ENCODE data around the gene SEZ6L.

SEZ6L gene

DNA sequence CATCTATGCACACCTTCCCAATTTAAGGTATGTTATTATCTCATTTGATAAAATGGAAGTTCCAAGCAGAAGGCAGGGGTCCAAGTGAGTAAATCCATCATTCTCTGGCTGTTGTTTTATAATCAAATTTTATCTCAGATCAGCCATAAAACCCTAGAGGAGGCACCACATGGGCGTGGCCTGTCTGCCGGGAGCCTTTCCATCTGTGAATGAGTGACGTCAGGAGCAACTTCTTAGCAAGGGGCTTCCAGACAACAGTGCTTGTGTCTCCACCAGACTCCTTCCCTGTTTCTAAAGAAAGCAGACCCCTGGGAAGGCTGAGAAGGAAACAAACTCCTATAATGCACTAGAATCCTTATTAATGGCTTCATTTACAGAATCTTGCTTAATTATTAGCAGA lies 13.5 kb downstream of the SEZ6L start:
- no peak for DNase-seq

DNA sequence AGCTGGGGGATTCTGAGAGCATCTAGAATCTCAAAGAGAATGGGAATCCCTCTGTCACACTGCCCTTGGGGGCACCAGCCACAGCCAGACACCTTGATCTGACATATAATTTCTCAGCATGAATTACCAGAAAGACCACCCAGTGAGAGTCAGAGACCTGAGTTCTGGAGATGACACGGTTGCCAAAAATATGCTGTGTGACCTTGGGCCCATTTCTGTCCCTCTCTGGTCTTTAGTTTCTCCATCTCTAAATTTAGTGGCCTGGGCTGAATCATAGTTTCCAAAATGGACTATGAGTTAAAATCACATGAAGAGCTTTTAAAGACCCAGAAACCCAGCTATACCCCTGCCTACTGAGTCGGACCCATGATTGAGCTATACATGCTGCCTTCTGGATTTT lies 15.9 kb downstream of the SEZ6L start:
- DNase-seq = no peak

DNA sequence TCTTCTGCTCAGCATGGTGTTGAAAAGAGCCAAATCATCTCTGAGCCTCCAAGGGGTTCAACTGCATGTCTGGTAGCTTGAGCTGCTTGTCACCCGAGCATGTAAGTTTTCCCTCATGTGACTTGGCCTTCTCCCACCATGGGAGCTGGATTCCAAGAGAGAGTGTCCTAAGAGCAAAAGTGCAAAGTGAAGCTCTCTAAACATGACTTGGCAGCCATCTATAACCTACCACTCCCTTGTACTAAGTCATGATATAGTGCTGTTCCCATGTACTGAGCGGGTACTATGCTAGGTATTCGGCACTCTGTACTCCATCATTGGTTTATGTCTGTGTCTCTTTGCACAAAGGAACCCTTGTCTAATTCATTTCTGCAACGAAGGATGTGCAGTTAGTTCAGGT lies 19.1 kb downstream of the SEZ6L start:
- no peak for DNase-seq

DNA sequence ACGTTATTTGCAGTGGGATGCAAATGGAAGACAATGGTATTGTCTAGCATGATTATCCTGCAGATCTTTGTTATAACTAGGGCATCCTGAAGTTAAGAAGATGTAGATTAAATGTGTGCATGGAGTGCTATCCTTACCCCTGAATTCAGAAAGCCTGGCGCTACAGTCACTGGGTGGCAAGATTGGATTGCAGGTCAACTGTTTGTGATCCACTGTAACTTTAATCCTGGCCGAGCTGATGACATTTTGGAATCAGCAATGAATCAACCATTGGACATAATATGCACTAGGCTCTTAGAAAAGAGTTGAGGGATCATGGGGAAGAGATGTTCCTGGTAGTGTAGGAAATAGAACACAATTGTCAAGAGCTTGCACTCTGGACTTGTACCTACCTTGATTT lies 25.1 kb downstream of the SEZ6L start:
- no peak for DNase-seq

DNA sequence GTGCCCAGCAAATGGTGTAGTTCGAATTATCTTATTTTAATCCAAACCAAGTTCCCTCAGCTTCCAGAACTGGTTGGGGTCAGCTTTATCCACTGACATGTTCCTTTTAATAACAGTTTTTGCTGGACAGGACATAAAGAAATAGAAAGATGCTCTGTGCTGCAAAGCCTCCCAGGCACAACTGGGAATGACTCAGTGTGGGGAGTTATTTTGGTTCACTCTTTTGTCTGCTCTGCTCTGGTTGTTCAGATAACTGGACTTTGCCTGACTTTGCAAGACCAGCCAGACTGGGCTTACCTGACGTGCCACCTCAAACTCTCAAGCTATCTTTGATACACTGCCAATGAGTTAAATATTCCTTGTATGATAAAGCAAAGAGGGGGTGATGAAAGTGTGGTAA lies 25.6 kb downstream of the SEZ6L start:
- no peak for DNase-seq

DNA sequence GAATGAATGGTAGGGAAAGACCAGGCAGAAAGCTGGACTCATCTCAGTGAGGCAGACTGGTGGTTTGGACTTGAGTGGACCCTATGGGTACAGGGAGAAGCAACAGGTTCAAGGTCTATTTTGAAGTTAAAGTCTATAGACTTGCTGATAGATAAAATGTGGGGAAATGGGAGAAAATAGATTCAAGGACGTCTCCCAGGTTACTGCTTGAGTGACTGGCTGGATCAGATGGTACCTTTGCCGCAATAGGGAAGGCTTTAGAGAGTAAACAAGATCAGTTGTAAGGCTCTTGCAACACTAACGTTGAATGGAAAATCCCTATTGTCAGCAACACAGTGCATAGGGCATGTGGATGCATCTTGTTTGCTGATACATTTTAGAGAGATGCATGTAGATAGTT lies 27.4 kb downstream of the SEZ6L start:
- no peak for DNase-seq

DNA sequence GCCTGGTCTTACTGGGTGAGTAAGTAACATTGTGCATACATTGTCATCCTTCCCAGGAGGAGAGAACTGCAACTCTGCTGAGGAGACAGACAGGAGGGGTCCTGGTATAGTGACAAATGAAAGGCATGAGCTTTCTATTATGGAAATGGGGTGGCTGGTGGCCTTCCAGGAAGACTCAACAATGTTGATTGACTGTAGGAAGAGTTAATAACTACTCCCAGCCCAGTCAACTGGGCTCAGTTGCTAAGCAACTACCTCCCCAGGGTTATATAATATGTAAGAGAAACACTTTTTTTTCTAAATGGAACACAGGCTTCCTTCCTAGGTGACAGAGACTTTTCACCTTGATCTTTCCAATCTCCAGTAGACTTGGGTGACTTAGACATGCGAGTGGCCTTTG lies 28.2 kb downstream of the SEZ6L start:
- DNase-seq = no peak

DNA sequence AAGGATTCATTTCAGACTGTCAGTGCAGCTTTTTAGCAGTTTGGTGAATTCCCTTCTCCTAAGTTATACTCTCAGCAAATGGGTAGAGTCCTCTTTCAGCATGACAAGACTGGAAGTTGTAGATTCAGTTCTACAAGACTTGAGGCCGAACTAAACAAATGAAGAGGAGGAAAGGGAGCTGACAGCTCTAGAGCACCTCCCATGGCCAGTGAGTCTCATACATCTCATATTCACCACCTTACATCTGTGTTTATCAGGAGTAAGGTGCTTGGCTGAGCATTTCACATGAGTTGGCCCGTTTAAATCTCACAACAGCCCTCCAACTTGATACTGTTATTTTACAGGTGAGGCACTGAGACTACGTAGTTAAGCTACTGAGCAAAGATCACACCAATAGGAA lies 30.4 kb downstream of the SEZ6L start:
- DNase-seq = no peak

DNA sequence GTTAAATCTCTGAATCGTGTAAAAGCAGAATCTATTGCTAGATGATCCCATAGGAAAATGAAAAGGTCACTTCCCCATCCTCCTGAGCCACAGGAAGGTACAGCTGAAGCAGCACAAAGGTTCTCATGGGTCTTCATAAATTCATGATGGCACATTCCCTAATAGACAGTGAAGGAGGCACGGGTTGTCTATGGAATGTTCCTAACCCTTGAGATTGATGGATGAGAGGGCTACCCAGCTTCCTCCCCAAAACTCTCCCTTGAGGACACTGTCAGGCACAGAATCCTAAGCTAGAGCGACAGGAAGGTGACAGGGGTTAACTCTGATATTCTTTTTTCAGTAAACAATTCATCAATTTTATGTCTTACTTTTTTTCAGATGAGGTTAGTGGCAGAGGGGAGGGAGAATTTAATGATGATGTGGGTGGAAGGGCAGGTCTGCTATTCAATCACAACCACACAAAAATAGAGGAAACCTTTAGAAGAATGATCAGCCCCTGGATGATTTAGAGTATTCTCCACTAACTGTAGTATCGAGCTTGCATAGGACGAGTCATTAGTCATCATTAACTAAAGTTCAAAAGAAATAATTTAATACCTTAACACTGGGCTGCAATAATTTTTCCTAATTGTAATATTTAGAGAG lies 33.1 kb downstream of the SEZ6L start:
- DNase-seq = no peak

DNA sequence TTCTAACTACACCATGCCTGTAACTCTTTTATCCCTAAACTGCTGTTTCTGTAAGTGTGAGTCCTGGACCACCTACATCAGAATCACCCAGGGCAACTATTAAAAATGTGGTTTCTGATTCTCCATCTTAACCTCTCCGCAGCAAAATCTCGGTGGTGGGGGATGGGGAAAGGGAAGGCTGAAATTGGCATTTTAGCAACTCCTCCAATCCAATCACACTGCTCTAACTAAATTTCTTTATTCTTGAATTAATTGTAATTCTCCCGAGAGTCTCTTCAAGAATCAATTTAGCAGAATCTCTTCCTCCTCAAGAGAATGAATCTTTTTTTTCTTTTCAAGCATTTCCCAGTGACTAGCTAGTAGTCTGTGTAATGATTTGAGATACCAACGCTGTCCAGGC lies 36.2 kb downstream of the SEZ6L start:
- DNase-seq = no peak

DNA sequence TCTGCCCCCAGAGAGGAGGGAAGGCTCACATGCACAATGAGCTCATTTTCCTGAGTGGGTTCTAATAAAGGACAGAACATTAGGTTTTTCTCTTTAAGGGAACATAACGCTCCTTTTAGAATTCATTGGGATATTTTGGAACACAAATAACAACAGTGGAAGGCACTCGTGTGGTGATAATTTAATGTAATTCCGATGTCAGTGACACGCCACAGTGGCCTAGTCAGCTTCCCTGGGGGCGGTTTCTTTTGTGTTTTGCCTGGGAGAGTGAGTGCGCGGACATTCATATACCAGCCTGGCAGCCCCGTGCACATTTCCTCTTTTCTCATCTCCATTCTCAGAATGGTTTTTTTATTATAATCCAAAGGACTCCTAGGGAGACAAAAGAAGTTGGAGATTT lies 41.1 kb downstream of the SEZ6L start:
- DNase-seq = no peak

DNA sequence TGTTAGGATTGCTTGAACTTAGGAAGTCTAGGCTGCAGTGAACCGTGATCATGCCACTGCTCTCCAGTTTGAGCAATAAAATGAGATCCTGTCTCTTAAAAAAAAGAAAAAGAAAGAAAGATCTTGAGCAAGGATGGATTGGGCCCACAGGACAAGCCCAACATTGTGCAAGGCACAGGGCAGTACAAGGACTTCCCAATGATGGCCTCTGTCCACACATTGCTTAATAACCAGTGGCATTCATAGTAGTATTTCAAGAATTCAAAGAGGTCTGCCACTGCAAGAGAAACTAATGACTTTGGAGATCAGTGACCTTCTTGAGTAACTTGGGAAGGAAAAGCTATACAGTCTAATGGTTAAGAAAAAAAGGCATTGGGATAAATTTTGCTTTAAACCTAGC lies 44.6 kb downstream of the SEZ6L start:
- DNase-seq = no peak

DNA sequence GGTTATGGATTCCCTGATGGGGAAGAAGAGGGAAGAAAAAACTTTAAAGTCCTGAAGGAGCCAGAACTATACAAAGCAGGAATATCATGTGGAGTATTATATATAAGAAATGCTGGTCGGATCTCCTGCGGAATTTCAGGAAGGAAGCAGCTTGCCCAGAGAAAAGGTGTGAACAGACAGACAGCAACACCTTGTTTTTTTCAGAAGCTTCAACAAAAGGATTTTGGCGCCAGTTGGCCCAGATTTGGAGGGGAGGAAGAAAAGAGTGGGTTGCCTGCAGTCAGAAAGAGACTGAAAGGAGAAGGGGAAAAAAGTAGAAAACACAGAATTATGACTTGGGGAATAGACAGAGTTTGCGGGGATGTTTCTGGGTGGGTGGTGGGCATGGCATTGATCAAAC lies 45.2 kb downstream of the SEZ6L start:
- no peak for DNase-seq

DNA sequence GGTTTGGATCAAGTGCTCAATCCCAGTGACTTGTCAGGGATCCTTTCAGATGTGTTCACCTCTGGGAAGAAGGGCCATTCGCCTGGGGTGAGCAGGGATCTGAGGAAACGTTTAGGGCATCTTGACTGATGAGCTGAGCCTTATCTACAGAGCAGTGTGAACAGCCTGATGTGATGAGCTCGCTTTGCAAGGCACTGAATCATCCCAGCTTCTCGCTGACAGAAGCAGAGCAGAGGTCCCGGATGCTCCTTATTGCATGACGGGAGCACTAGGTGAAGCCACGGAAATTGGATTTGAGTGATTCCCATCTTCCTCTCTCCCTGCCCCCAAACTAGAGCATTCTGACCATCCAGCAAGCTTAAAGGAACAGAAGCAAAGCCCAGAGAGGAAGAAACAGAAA lies 46.5 kb downstream of the SEZ6L start:
- DNase-seq = no peak

DNA sequence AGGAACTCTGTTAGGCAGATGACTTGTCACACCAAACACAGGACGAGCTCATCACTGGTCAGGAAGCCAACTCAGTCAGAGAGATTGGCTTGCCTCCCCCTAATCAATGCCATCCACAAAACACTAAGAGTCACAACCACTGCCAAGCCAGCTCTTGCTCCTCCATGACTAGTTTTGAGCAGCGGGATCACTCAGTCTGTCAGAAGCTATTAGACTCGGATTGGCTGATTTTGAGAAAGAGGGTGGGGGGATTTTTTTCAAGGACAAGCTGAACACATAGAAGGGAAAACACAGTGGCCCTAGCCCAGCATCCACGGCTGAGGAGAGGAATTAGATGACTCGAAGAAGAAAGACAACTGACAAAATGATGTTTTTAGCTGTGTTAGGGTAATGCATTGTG lies 55.9 kb downstream of the SEZ6L start:
- DNase-seq = no peak

DNA sequence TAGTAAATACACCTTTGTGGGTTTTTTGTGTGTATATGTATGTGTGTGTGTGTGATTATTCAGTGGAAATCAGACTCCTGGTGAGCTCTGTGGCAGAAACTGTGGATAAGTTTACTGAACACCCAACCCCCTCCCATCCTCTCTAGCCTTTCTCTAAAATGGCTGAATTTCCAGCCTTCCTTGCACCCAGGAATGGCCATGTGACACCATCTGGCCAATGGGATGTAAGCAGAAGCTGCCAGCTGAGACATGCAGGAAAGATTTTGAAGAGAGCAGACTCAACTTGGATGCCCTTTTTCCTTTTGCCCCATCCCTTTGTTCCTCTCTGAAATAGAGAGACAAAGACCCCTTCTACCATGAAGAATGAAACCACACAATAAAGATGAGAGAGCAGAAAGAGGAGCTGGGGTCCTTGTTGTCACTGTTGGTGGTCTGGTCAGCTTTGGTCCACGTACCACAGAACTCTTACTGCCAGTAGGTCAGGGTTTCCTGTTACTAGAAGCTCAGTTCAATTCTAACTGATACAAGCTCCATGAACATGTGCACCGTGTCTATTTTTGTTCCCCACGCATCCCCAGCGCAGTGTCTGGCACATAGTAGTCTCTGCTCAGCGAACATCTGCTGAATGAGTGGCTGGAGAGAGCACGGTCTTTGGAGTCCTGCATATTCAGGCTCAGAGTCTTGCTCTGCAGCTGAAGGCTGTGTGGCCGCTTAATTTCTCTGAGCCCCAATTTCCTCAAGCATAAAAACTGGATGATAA lies 57.5 kb downstream of the SEZ6L start:
- no peak for DNase-seq

DNA sequence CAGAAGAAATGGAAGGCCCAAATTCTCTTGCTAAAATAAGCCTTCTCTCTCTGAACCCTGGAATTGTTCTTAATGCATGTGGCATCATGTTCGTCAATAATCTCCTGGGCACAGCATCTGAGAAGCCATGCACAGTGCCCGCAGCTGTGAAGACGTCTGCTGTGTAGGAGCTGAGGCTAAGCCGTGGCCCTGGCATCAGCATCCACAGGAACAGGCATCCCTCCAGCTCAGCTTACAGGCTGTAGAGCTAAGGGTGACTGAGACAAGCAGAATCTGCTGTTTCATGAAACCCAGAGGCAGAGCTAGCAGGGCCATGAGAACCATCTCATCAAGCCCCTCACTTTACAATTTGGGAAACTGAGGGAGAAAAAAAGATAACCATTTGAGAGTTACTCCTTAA lies 60.6 kb downstream of the SEZ6L start:
- DNase-seq = no peak

DNA sequence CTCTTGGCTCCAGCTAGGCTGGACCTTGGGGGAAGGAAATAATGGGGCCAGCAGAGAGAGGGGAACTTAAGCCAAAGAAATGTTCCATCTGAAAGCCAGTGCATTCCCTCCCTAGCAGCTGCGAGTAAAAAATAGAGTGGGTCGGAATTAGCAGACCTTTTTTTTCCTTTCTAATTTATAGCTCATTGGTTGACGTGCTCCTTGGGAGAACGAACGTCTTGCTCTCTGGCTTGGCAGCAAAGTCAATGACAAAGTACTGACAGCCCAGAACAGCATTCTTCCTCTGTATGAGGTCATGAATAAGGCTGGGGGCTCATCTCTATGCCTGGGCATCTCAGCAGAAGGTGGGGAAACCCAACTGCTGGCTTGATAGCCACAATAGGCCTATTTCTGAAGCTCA lies 65.0 kb downstream of the SEZ6L start:
- DNase-seq = no peak

DNA sequence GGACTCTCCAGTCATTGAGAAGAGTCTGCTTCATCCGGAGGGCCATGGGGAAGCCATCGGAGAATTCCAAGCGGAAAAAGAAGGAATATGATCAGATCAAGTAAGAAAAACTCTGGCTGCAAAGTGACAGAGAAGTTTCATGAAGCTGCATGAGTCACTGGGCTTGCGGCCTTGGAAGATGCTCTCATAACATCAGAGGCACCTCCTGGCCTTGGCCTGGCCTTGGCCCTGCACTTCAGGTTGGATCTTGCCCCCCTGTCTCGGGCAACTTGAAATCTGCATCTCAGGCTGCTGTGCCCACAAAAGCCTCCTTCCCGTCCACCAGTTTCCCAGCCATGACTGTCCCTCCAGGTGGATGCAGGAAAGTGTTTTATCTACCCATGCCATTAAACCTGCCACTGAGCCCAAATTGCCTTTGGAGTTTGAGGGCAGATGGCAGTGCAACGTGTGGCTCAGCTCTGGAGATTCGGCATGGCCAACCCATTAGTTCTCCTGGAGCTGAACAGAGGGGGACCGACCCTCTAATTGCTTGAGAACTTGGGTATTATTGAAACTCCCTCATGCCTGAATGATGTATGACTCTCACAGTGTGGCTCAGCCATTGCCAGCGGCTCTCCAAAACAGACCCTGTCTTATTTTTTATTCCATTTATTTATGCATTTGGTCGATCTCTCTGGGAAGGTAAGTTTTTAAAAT lies 66.7 kb downstream of the SEZ6L start:
- DNase-seq = no peak

DNA sequence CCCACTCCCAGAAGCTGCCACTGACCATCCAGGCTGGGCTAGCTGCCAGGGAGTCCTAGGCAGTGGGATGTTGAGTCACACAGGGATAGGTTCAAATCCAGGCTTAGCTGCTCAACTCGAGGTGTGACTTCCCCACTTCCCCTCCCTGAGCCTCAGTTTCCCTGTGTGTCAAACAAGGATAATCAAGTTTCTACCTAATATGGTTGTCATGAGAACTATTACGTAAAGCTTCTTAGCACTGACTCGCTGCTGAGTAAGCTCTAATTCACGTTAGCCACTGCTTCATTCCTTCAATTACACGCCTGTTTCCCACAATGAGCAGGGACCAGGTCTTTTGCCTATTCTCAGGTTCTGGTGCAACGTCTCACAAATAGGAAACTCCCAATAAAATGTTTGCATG lies 67.7 kb downstream of the SEZ6L start:
- DNase-seq = no peak

DNA sequence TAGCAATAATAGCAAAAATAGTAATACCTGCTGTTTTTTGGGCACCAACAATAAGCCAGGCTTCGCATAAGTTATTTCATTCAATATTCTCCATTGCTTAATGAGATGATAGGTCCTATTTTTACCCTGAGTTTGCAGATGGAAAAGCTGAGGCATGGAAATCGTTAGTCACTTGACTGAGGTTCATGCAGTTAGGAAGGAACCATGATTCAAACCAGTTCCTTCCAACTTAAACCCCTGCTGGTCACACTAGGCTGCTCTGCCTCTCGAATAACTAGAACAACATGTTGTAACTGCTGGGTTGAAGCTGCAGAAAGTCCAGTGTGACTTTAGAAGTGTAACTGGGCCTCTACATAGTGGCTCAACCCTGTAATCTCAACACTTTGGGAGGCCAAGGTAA lies 69.3 kb downstream of the SEZ6L start:
- no peak for DNase-seq

DNA sequence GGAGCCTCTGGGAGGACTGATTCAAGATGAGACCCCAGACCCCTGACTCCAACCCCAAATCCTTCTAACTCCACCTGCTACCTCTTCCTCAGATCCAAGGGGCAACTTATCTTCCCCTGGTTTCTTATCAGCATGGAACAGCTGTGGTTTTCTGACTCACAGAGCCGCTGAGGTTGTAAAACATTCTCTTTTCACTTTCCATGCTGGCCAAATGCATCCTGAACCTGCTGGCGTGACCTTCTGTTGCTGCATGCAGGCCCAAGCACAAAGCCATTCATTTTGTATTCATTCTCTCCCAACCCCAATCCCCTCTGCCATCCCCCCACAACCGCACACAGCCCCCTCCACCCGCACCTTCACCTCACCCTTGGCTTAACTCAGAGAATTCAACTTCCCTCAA lies 70.3 kb downstream of the SEZ6L start:
- no peak for DNase-seq

DNA sequence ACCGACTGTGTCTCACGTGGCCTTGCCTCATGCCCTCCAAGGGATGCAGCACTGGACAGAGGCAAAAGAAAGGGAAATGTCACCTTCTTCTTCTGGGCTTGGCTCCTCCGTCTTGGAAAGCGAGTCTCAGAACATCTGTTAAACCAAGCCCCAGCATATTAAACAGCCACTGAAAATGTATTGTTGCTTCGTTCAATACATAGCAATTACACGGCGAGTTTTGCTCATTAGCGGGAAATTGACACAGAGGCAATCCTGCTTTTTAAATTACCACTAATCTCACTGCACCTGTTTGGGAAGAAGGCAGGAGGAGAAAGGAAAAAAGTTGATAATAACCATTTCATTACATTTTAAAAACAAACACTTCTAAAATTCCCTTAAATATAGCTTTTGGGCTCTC lies 72.1 kb downstream of the SEZ6L start:
- DNase-seq = no peak

DNA sequence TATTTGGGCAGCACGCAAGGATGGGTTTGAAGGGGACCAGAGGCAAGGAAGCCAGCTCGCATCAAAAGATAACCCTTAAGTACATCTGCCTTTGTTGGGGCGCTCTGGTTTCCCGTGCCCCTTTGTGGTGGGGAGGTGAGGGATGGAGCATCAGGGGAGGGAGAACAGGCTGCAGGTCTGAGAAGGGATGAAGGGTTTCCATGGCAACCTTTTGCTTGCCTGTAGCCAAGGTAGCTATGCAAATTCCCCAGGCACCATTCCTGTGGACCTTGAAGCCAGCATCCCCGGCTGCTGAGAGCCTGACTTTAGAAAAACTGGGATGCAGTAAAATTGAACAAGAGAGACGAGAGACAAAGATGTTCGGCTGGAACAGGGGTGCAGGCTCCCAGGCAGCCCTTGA lies 75.7 kb downstream of the SEZ6L start:
- no peak for DNase-seq

Measured in right kidney (tissue), 1 donor.